ENCODE measurements around the gene BTBD2.

The BTBD2 gene

DNA sequence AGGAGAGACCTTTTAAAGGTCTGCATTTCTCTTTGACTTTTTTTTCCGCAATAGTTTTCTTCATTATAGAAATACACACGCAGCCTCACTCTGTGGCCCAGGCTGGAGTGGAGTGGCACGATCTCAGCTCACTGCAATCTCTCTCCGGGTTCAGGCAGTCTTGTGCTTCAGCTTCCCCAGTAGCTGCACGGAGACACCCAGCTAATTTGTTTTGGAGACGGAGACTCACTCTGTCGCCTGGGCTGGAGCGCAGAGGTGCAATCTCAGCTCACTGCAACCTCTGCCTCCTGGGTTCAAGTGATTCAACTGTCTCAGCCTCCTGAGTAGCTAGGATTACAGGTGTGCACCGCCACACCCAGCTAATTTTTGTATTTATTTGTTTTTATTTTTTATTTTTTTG is 47.3 kb upstream of the BTBD2 start:
- DNase-seq, result no peak
- Histone ChIP-seq H2BK5ac (ENCODE audit: low read depth, low read length, poor library complexity) (no peak overlapping the region), H3K79me1 (ENCODE audit: low read length) (peaks cover 30% of the 10 kb centered on the region), H4K8ac (ENCODE audit: low read depth, low read length) (no peak overlapping the region), H3K4ac (ENCODE audit: low read depth, low read length) (no peak overlapping the region), H2BK120ac (ENCODE audit: insufficient read depth, low read length, poor library complexity) (no peak overlapping the region), H4K91ac (ENCODE audit: low read depth, low read length) (no peak overlapping the region), H3K14ac (ENCODE audit: low read length) (no peak overlapping the region), H3K27me3 (ENCODE audit: insufficient read depth, low read length) (no peaks in the 10 kb centered on the region), H3K79me2 (ENCODE audit: control insufficient read depth, insufficient read depth, low read length, poor library complexity) (peaks cover 8% of the 10 kb centered on the region), H3K4me3 (ENCODE audit: low read depth, low read length) (no peak overlapping the region), H2AK5ac (ENCODE audit: low read length) (no peak overlapping the region), H3K27ac (ENCODE audit: low read depth, low read length) (no peak overlapping the region), H3K23ac (ENCODE audit: low read length) (no peak overlapping the region), H3K9me3 (ENCODE audit: insufficient read depth, low read depth, low read length) (no peaks in the 10 kb centered on the region), H3K4me2 (ENCODE audit: low read length) (no peak overlapping the region), H3K36me3 (ENCODE audit: control insufficient read depth in 1 of 2, insufficient read depth in 2 of 2, low read length in 2 of 2) (no peaks in the 10 kb centered on the region), H3K18ac (ENCODE audit: low read length) (no peak overlapping the region), H4K12ac (ENCODE audit: low read depth, low read length) (no peak overlapping the region), H2AFZ (ENCODE audit: insufficient read depth, low read length, poor library complexity) (no peak overlapping the region), H3K4me1 (ENCODE audit: control insufficient read depth in 1 of 2, insufficient read depth in 2 of 2, low read length in 2 of 2) (peaks cover 27 to 29% of the 10 kb centered on the region in 2 experiments), H2BK12ac (ENCODE audit: low read length) (peak overlapping the region; percentile 31), H3K9ac (ENCODE audit: low read length) (no peak overlapping the region)
- WGBS (ENCODE audit: extremely low coverage, insufficient coverage, insufficient read length), result no CpG with 5 or more reads among the region's 9 CpGs

DNA sequence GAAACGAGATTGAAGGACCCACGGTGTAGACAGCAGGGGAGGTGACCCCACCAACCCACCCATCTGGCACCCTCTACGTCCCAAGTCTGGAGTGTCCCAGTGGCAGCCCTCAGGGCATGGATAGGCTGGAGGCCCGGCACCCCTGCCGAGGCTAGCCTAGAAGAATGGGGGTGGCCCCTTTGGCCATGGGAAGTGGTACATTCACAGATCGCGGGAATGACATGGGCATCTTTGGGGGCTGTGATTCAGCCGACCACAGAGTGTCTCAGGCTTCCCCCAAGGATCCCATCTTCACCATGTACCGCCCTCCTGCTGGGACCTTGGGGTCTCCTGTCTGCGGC is 46.8 kb upstream of the BTBD2 start:
- no peak overlapping the region for H2AFZ ChIP-seq (ENCODE audit: insufficient read depth, low read length, poor library complexity)
- no peak overlapping the region for H3K23ac ChIP-seq (ENCODE audit: low read length)
- H4K12ac ChIP-seq (ENCODE audit: low read depth, low read length), result peak overlapping the region; percentile 6
- peak overlapping the region; percentile 87 for H4K91ac ChIP-seq (ENCODE audit: low read depth, low read length)
- no peaks in the 10 kb centered on the region for H3K27me3 ChIP-seq (ENCODE audit: insufficient read depth, low read length)
- H3K27ac ChIP-seq (ENCODE audit: low read depth, low read length), result no peak overlapping the region
- H3K4ac ChIP-seq (ENCODE audit: low read depth, low read length), result no peak overlapping the region
- H3K14ac ChIP-seq (ENCODE audit: low read length), result peak overlapping the region; percentile 83
- H3K4me3 ChIP-seq (ENCODE audit: low read depth, low read length), result no peak overlapping the region
- H3K4me1 ChIP-seq (ENCODE audit: control insufficient read depth in 1 of 2, insufficient read depth in 2 of 2, low read length in 2 of 2), result peaks cover 27 to 29% of the 10 kb centered on the region in 2 experiments
- H4K8ac ChIP-seq (ENCODE audit: low read depth, low read length), result peak overlapping the region; percentile 12
- no peak overlapping the region for H3K4me2 ChIP-seq (ENCODE audit: low read length)
- DNase-seq, result no peak
- no peaks in the 10 kb centered on the region for H3K9me3 ChIP-seq (ENCODE audit: insufficient read depth, low read depth, low read length)
- H3K18ac ChIP-seq (ENCODE audit: low read length), result no peak overlapping the region
- no peak overlapping the region for H2BK5ac ChIP-seq (ENCODE audit: low read depth, low read length, poor library complexity)
- peak overlapping the region; percentile 31 for H2BK12ac ChIP-seq (ENCODE audit: low read length)
- H3K36me3 ChIP-seq (ENCODE audit: control insufficient read depth in 1 of 2, insufficient read depth in 2 of 2, low read length in 2 of 2), result no peaks in the 10 kb centered on the region
- peaks cover 8% of the 10 kb centered on the region for H3K79me2 ChIP-seq (ENCODE audit: control insufficient read depth, insufficient read depth, low read length, poor library complexity)
- H3K9ac ChIP-seq (ENCODE audit: low read length), result no peak overlapping the region
- H2BK120ac ChIP-seq (ENCODE audit: insufficient read depth, low read length, poor library complexity), result peak overlapping the region; percentile 91
- WGBS (ENCODE audit: extremely low coverage, insufficient coverage, insufficient read length), result no CpG with 5 or more reads among the region's 10 CpGs
- H3K79me1 ChIP-seq (ENCODE audit: low read length), result peaks cover 30% of the 10 kb centered on the region
- H2AK5ac ChIP-seq (ENCODE audit: low read length), result peak overlapping the region; percentile 31

DNA sequence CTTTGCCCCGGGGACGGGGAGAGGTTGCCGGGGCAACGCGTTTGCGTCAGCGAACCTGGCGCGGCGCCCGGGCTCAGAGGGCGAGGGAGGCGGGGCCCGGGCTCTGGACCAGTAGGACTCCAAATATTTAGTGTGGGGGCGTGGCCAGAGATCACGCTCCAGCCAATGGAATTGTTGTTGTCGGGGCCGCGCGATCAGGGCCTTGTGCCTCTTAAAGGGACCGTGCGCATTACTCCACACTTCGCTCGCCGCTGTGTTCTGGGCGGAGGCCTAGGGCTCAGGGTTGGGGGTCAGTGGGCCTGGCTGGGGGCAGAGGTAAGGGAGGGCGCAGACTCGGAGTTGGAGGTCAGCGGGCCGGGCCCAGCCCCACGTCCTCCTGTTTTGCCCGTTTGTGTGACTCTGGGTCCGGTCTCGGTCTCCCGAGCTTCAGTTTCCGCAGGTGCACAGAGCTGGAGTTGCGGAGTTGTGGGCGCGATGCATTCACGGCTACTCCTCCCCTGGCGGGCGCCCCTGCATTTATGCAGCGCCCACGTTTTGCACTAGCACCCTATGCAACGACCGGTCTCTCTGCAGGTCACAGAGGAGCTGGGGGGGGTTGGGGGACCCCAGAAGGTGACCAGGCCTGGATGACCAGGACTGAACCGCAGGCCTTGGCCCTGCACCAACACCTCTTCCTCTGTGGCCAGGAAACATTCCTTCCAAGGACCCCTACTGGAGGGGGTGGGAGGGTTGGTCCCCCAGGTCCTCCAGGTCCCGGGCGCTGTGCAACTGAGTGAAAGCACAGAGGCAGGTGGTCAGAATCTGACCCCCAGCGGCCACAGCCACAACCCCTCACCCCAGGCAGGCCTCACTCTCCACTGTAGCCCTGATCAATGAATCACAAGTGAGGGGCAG is 46.2 kb upstream of the BTBD2 start:
- Histone ChIP-seq H3K27me3 (ENCODE audit: insufficient read depth, low read length) (no peaks in the 10 kb centered on the region), H3K4me1 (ENCODE audit: control insufficient read depth in 1 of 2, insufficient read depth in 2 of 2, low read length in 2 of 2) (peaks cover 27 to 29% of the 10 kb centered on the region in 2 experiments), H3K79me1 (ENCODE audit: low read length) (peaks cover 30% of the 10 kb centered on the region), H3K18ac (ENCODE audit: low read length) (peak overlapping the region; percentile 85), H3K4ac (ENCODE audit: low read depth, low read length) (peak overlapping the region; percentile 48), H2BK12ac (ENCODE audit: low read length) (peak overlapping the region; percentile 31), H2AK5ac (ENCODE audit: low read length) (peak overlapping the region; percentile 31), H3K4me2 (ENCODE audit: low read length) (peak overlapping the region; percentile 84), H3K36me3 (ENCODE audit: control insufficient read depth in 1 of 2, insufficient read depth in 2 of 2, low read length in 2 of 2) (no peaks in the 10 kb centered on the region), H3K23ac (ENCODE audit: low read length) (no peak overlapping the region), H4K12ac (ENCODE audit: low read depth, low read length) (peak overlapping the region; percentile 57), H4K91ac (ENCODE audit: low read depth, low read length) (peak overlapping the region; percentile 87), H2AFZ (ENCODE audit: insufficient read depth, low read length, poor library complexity) (peak overlapping the region; percentile 84), H3K9me3 (ENCODE audit: insufficient read depth, low read depth, low read length) (no peaks in the 10 kb centered on the region), H3K4me3 (ENCODE audit: low read depth, low read length) (peak overlapping the region; percentile 49), H2BK120ac (ENCODE audit: insufficient read depth, low read length, poor library complexity) (peak overlapping the region; percentile 91), H2BK5ac (ENCODE audit: low read depth, low read length, poor library complexity) (peak overlapping the region; percentile 96), H3K14ac (ENCODE audit: low read length) (peak overlapping the region; percentile 83), H3K9ac (ENCODE audit: low read length) (peak overlapping the region; percentile 17), H3K27ac (ENCODE audit: low read depth, low read length) (peak overlapping the region; percentile 92), H4K8ac (ENCODE audit: low read depth, low read length) (peak overlapping the region; percentile 79), H3K79me2 (ENCODE audit: control insufficient read depth, insufficient read depth, low read length, poor library complexity) (peaks cover 8% of the 10 kb centered on the region)
- WGBS (ENCODE audit: extremely low coverage, insufficient coverage, insufficient read length), result no CpG with 5 or more reads among the region's 50 CpGs
- DNase-seq, result peak; percentile 99 to 100

DNA sequence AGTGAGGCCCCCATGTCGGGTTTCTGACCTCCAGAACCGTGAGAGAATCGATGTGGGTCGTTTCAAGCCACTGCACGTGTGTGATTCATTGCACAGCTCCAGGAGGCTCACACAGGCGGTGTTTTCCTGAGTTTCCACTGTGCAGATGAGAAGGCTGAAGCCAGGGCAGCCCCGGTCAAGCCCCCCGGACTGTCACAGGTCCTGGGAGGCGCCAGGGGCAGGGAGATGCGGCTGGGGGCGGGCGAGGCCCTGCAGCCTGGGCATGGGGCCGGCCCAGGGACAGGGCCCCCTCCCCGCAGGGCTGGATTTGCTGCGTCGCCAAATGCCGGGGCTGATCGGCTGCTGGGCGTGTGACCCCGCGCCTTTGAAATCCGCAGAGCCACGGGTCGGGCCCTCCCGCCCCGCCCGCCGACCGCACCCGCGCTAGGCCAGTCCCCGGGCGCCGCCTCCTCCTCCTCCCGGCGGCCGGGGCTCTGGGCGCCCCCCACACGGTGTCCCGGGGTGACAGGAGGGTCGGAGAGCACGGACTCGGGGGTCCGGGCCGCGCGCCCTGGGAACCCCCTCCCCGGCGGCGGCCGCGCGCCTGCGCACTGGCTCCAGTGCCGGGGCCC is 45.5 kb upstream of the BTBD2 start:
- peaks cover 8% of the 10 kb centered on the region for H3K79me2 ChIP-seq (ENCODE audit: control insufficient read depth, insufficient read depth, low read length, poor library complexity)
- peak overlapping the region; percentile 69 for H4K12ac ChIP-seq (ENCODE audit: low read depth, low read length)
- no CpG with 5 or more reads among the region's 55 CpGs for WGBS (ENCODE audit: extremely low coverage, insufficient coverage, insufficient read length)
- no peaks in the 10 kb centered on the region for H3K27me3 ChIP-seq (ENCODE audit: insufficient read depth, low read length)
- peaks cover 29 to 32% of the 10 kb centered on the region in 2 experiments for H3K4me1 ChIP-seq (ENCODE audit: control insufficient read depth in 1 of 2, insufficient read depth in 2 of 2, low read length in 2 of 2)
- peak; percentile 69 to 71 for DNase-seq
- H3K14ac ChIP-seq (ENCODE audit: low read length), result peak overlapping the region; percentile 92
- peaks cover 33% of the 10 kb centered on the region for H3K79me1 ChIP-seq (ENCODE audit: low read length)
- peak overlapping the region; percentile 37 for H2BK12ac ChIP-seq (ENCODE audit: low read length)
- peak overlapping the region; percentile 96 for H4K91ac ChIP-seq (ENCODE audit: low read depth, low read length)
- H3K9ac ChIP-seq (ENCODE audit: low read length), result peak overlapping the region; percentile 83
- peak overlapping the region; percentile 92 for H3K27ac ChIP-seq (ENCODE audit: low read depth, low read length)
- peak overlapping the region; percentile 73 for H3K4ac ChIP-seq (ENCODE audit: low read depth, low read length)
- peak overlapping the region; percentile 82 for H3K4me3 ChIP-seq (ENCODE audit: low read depth, low read length)
- H2AK5ac ChIP-seq (ENCODE audit: low read length), result peak overlapping the region; percentile 85
- no peak overlapping the region for H3K23ac ChIP-seq (ENCODE audit: low read length)
- no peaks in the 10 kb centered on the region for H3K9me3 ChIP-seq (ENCODE audit: insufficient read depth, low read depth, low read length)
- H2AFZ ChIP-seq (ENCODE audit: insufficient read depth, low read length, poor library complexity), result peak overlapping the region; percentile 46
- H2BK120ac ChIP-seq (ENCODE audit: insufficient read depth, low read length, poor library complexity), result peak overlapping the region; percentile 81
- H3K36me3 ChIP-seq (ENCODE audit: control insufficient read depth in 1 of 2, insufficient read depth in 2 of 2, low read length in 2 of 2), result no peaks in the 10 kb centered on the region
- H3K4me2 ChIP-seq (ENCODE audit: low read length), result peak overlapping the region; percentile 84
- H4K8ac ChIP-seq (ENCODE audit: low read depth, low read length), result peak overlapping the region; percentile 90
- peak overlapping the region; percentile 94 for H3K18ac ChIP-seq (ENCODE audit: low read length)
- peak overlapping the region; percentile 96 for H2BK5ac ChIP-seq (ENCODE audit: low read depth, low read length, poor library complexity)
